Measurements from ENCODE around the gene DUSP5. TPM values are rescaled to one million over a fixed set of nuclear protein-coding genes. Genes with fewer than 3 reads are reported as not detected.

The DUSP5 gene
- polyA plus RNA-seq, 3 donors = 2.0 to 65.3 (median 3.9) TPM

DNA sequence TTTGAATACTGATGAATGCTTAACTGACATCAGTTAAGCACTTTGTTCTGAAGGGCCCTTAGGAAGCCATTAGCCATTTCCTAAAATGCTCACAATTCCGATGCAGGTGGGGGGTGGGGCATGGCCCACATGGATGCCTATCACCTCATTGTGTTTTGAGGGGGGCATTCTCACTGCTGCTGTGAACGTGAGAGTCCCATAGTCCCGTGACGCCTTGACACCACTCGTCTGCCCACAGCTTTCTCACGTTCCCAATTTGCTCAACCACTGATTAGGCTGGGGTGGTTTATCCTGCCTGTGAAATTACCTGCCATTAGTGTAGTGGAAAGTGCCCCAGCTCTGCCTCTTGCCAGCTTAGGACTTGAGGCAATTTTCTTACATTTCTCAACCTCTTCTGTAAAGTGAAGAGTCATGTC is 31.9 kb downstream of the DUSP5 start:
- Mint-ChIP-seq H3K27me3 (ENCODE audit: low read depth in 3 of 3) (peaks cover 15 to 25% (median 16%) of the 10 kb centered on the region in 3 donors), H3K27ac (no peak overlapping the region), H3K36me3 (no peaks in the 10 kb centered on the region), H3K4me1 (peaks cover 13% of the 10 kb centered on the region), H3K4me3 (no peak overlapping the region), H3K9me3 (no peaks in the 10 kb centered on the region)
- H3K9me3 ChIP-seq (replicated peaks in 1 of 2; ENCODE audit: control insufficient read depth in 1 of 2, insufficient read depth in 1 of 2, low read length in 2 of 2) = no peaks in the 10 kb centered on the region
- H3K4me3 ChIP-seq (replicated peaks in 1 of 3; ENCODE audit: low read depth in 2 of 3, low read length in 3 of 3) = no peak overlapping the region
- no peak for DNase-seq
- H3K4me2 ChIP-seq (replicated peaks; ENCODE audit: extremely low read depth, low read length, poor library complexity, severe bottlenecking) = no peak overlapping the region
- H4K20me1 ChIP-seq (ENCODE audit: insufficient read depth, low read length) = no peaks in the 10 kb centered on the region
- no peaks in the 10 kb centered on the region for H3K36me3 ChIP-seq (replicated peaks in 1 of 2; ENCODE audit: control insufficient read depth in 1 of 2, insufficient read depth in 2 of 2, low read length in 2 of 2)
- WGBS (ENCODE audit: insufficient coverage) = no CpG with 5 or more reads among the region's 6 CpGs
- intact Hi-C loops (cut with micrococcal nuclease) = no loop called here
- TF ChIP-seq, protein P1, sequence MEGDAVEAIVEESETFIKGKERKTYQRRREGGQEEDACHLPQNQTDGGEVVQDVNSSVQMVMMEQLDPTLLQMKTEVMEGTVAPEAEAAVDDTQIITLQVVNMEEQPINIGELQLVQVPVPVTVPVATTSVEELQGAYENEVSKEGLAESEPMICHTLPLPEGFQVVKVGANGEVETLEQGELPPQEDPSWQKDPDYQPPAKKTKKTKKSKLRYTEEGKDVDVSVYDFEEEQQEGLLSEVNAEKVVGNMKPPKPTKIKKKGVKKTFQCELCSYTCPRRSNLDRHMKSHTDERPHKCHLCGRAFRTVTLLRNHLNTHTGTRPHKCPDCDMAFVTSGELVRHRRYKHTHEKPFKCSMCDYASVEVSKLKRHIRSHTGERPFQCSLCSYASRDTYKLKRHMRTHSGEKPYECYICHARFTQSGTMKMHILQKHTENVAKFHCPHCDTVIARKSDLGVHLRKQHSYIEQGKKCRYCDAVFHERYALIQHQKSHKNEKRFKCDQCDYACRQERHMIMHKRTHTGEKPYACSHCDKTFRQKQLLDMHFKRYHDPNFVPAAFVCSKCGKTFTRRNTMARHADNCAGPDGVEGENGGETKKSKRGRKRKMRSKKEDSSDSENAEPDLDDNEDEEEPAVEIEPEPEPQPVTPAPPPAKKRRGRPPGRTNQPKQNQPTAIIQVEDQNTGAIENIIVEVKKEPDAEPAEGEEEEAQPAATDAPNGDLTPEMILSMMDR (IDR thresholded peaks at IDR 0.05) = no peak
- peaks cover 0 to 7% of the 10 kb centered on the region in 2 donors for H3K27me3 ChIP-seq (ENCODE audit: control insufficient read depth in 2 of 2, insufficient read depth in 2 of 2, low read length in 2 of 2)
- no peak overlapping the region for H2AFZ ChIP-seq (ENCODE audit: insufficient read depth, low read depth, low read length, poor library complexity, severe bottlenecking)
- no peak overlapping the region for H3K27ac ChIP-seq (ENCODE audit: low read depth in 1 of 2, low read length in 2 of 2)
- H3K9ac ChIP-seq (ENCODE audit: insufficient read depth, low read length, poor library complexity, severe bottlenecking) = no peak overlapping the region
- H3K79me2 ChIP-seq (ENCODE audit: insufficient read depth, low read length) = no peaks in the 10 kb centered on the region
- peaks cover 0 to 4% of the 10 kb centered on the region in 2 donors for H3K4me1 ChIP-seq (ENCODE audit: control insufficient read depth in 1 of 2, insufficient read depth in 2 of 2, low read length in 2 of 2)

DNA sequence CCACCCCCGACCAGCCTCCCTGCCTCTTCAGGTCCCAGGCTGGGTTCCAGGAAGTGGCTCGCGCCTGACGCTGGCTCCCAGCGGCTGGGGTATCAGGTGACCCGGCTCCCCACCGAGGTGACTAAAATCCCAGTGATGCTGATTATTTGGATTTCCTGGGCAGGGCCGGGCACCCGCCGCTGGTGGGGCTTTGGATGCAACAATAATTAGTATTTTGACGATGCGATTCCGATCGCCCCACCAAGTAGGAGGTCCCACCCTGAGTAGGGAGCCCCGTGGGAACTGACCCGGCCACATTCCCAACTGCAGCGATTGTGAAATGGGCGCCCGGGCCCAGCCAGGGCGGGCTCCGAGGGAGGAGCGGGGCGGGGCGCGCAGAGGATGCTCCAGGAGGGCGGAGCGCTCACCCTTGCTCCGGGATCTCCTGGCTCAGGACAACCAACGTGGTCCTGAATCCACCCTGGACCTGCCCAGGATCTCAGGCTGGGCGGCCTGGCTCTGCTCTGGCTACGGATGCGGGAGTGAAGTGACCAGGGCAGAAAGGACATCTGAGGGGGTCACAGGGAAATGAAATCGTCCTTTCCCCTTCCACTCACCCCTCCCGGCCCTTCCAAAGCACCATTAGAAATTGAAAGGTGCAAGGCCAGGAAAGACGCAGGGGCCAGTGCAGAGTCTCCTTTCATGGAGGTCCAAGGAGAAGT is 32.6 kb downstream of the DUSP5 start:
- WGBS (ENCODE audit: insufficient coverage) = 27% methylated on average over 25 of the region's 35 CpGs

More for the DNA sequence above, 32.6 kb downstream of the DUSP5 start:
- Histone ChIP-seq H3K9ac (ENCODE audit: insufficient read depth, low read length, poor library complexity, severe bottlenecking) (no peak overlapping the region), H2AFZ (ENCODE audit: insufficient read depth, low read depth, low read length, poor library complexity, severe bottlenecking) (peak overlapping the region; percentile 29), H4K20me1 (ENCODE audit: insufficient read depth, low read length) (no peaks in the 10 kb centered on the region), H3K4me3 (replicated peaks in 1 of 3; ENCODE audit: low read depth in 2 of 3, low read length in 3 of 3) (no peak overlapping the region), H3K27me3 (ENCODE audit: control insufficient read depth in 2 of 2, insufficient read depth in 2 of 2, low read length in 2 of 2) (peaks cover 0 to 7% of the 10 kb centered on the region in 2 donors), H3K36me3 (replicated peaks in 1 of 2; ENCODE audit: control insufficient read depth in 1 of 2, insufficient read depth in 2 of 2, low read length in 2 of 2) (no peaks in the 10 kb centered on the region), H3K79me2 (ENCODE audit: insufficient read depth, low read length) (no peaks in the 10 kb centered on the region), H3K4me1 (ENCODE audit: control insufficient read depth in 1 of 2, insufficient read depth in 2 of 2, low read length in 2 of 2) (peaks cover 0 to 4% of the 10 kb centered on the region in 2 donors), H3K9me3 (replicated peaks in 1 of 2; ENCODE audit: control insufficient read depth in 1 of 2, insufficient read depth in 1 of 2, low read length in 2 of 2) (no peaks in the 10 kb centered on the region), H3K4me2 (replicated peaks; ENCODE audit: extremely low read depth, low read length, poor library complexity, severe bottlenecking) (peak overlapping the region; percentile 38), H3K27ac (ENCODE audit: low read depth in 1 of 2, low read length in 2 of 2) (no peak overlapping the region)
- Mint-ChIP-seq H3K4me3 (peak overlapping the region; percentile 43 to 75), H3K9me3 (no peaks in the 10 kb centered on the region), H3K4me1 (peaks cover 13% of the 10 kb centered on the region), H3K36me3 (no peaks in the 10 kb centered on the region), H3K27me3 (ENCODE audit: low read depth in 3 of 3) (peaks cover 18 to 28% (median 18%) of the 10 kb centered on the region in 3 donors), H3K27ac (no peak overlapping the region)
- TF ChIP-seq, protein P1 (IDR thresholded peaks at IDR 0.05) = no peak
- no peak for DNase-seq
- intact Hi-C loops (cut with micrococcal nuclease) = no loop called here
